ENCODE results near the gene ONECUT3.

Gene ONECUT3

DNA sequence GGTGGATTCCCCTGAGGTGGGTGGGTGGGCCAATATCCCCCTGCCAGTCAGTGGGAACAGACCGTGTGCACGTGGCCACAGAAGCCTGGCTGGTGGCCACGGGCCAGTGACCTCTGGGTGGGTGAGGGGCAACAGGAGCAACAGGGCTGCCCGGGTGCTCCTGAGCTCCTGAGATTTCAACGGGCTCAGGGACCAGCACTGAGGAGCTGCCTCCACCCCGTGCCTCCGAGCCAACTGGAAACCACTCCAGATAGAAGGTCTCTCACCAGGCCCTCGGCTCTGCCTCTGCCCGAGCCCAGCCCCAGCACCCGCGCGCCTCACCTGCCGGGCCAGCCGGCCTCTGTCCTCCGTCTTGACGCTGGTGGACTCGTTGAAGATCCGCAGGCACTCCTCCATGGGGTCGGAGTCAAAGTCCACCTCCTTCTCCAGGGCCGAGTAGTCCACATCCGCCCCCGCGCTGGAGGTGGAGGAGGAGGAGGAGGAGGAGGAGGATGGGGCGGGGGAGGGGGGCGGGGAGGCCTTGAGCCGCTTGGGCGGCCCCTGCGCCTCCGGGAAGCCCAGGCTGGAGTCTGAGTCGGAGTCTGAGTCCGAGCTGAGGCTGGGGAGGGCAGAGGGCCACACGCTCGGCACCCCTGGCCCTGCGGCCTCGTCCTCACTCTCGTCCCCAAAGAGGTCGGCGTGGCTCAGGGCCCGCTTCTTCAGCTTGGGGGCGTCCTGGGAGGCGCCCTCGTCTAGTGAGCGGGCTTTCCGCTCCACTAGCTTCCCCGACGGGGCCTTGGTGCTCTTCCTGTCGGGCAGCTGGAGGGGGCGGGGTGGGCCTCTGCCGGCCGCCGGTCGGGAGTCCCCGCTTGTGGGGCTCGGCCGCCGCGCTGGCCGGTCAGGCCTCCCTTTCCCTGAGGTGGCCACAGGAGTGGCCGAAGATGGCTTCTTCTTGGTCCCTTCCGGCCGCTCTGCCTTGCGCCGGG lies 73.5 kb downstream of the ONECUT3 start:
- TF ChIP-seq CTCF (conservative IDR thresholded peaks at IDR 0.05; ENCODE audit: low read depth, low read length), result no peak

GRCh38 chr19:1827566-1828278 lies 74.4 kb downstream of the ONECUT3 start:
- DNase-seq (ENCODE audit: low read depth), result no peak
- TF ChIP-seq CTCF (conservative IDR thresholded peaks at IDR 0.05; ENCODE audit: low read depth, low read length), result no peak
- no peak overlapping the region for H3K4me3 ChIP-seq (ENCODE audit: low read length)

More for the DNA sequence above, 73.5 kb downstream of the ONECUT3 start:
- no peak for DNase-seq (ENCODE audit: low read depth)
- no peak overlapping the region for H3K4me3 ChIP-seq (ENCODE audit: low read length)

- H3K4me3 ChIP-seq (ENCODE audit: low read length), result no peak overlapping the region
- TF ChIP-seq CTCF (conservative IDR thresholded peaks at IDR 0.05; ENCODE audit: low read depth, low read length), result no peak
- no peak for DNase-seq (ENCODE audit: low read depth)
Measured at GRCh38 chr19:1828279-1829238, 75.3 kb downstream of the ONECUT3 start.

DNA sequence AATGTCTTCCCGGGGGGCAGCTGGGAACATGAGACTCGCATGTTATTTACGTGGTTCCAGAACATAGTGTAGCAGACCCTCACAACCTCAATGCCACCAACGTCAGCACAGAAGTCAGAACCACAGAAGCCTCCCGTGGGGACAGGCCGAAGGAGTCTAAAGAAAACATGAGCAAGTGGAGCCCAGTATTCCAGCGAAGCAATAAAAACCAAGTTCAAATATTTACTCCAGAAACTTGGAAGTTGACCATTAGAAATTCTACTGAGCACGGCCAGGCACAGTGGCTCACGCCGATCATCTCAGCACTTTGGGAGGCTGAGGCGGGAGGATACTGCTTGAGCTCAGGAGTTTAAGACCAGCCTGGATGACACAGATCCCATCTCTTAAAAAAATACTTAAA lies 76.7 kb downstream of the ONECUT3 start:
- TF ChIP-seq CTCF (conservative IDR thresholded peaks at IDR 0.05; ENCODE audit: low read depth, low read length), result no peak
- DNase-seq (ENCODE audit: low read depth), result no peak
- H3K4me3 ChIP-seq (ENCODE audit: low read length), result no peak overlapping the region

- no peak for TF ChIP-seq CTCF (conservative IDR thresholded peaks at IDR 0.05; ENCODE audit: low read depth, low read length)
- no peak overlapping the region for H3K4me3 ChIP-seq (ENCODE audit: low read length)
Measured at GRCh38 chr19:1830568-1830967, 77.3 kb downstream of the ONECUT3 start.

More at GRCh38 chr19:1830568-1830967, 77.3 kb downstream of the ONECUT3 start:
- no peak for DNase-seq (ENCODE audit: low read depth)
